GM06990 (cell line): ENCODE data around the gene MOB3B.

ENCODE experiments used
- DNase-seq: peaks from one replicate; pipeline ENCODE4 v3.0.0-alpha.2; 2011; ENCODE audit not compliant: insufficient read length; ENCODE audit errors: extremely low read depth
- H3K27me3 ChIP-seq: replicated peaks from 2 replicates; pipeline ENCODE4 v1.6.0; 2011; ENCODE audit warnings: low read length; ENCODE audit not compliant: control insufficient read depth, insufficient read depth
- H3K36me3 ChIP-seq: 2 replicates; pipeline ENCODE4 v1.5.1; 2011; ENCODE audit warnings: low read length; ENCODE audit not compliant: control insufficient read depth, insufficient read depth
- H3K4me3 ChIP-seq: replicated peaks from 2 replicates; pipeline ENCODE4 v1.5.1; 2011; ENCODE audit warnings: low read depth, mild to moderate bottlenecking, control low read depth, low read length
- TF ChIP-seq, protein P1 (sequence below): IDR thresholded peaks from 2 replicates; pipeline ENCODE4 v1.5.1; 2011; ENCODE audit warnings: low read length, control low read depth, mild to moderate bottlenecking, inconsistent platforms; ENCODE audit not compliant: insufficient read depth, poor library complexity, severe bottlenecking

MOB3B gene

DNA sequence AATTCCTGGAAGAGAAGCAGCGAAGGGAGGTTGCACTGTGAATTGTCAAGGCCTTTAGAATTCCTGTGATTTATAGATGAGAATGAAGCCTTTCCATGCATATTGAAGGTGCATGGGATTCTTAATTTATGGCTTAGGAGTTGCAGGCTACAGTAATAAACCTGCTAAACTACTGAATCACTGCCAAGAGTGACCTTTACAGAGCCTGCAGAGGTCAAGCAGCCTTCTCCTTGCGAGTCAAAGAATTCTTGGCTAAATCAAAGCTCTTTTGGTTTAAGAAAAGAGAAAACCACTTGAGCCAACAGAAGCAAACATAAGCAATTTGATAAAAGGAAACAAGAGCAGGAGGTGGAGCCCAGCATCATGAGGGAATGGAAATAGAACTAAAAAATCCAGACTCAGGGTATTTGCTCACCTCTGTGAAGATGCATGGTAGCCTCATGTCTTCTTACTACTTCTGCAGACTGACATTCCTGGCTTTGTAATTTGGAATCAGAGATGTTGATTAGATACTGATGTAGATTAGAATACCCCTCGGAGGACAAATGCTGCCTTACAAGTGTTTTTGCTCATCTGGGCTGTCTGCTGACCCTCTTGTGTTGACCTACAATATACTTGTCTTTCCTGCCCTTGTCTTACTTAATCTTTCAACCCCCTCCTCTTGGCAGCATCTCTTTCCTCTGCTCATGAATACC, 95.8 kb downstream of the MOB3B start:
- no peaks in the 10 kb centered on the region for H3K36me3 ChIP-seq
- no peak for DNase-seq
- H3K4me3 ChIP-seq: no peak overlapping the region
- no peaks in the 10 kb centered on the region for H3K27me3 ChIP-seq
- TF ChIP-seq, protein P1, sequence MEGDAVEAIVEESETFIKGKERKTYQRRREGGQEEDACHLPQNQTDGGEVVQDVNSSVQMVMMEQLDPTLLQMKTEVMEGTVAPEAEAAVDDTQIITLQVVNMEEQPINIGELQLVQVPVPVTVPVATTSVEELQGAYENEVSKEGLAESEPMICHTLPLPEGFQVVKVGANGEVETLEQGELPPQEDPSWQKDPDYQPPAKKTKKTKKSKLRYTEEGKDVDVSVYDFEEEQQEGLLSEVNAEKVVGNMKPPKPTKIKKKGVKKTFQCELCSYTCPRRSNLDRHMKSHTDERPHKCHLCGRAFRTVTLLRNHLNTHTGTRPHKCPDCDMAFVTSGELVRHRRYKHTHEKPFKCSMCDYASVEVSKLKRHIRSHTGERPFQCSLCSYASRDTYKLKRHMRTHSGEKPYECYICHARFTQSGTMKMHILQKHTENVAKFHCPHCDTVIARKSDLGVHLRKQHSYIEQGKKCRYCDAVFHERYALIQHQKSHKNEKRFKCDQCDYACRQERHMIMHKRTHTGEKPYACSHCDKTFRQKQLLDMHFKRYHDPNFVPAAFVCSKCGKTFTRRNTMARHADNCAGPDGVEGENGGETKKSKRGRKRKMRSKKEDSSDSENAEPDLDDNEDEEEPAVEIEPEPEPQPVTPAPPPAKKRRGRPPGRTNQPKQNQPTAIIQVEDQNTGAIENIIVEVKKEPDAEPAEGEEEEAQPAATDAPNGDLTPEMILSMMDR: no peak

DNA sequence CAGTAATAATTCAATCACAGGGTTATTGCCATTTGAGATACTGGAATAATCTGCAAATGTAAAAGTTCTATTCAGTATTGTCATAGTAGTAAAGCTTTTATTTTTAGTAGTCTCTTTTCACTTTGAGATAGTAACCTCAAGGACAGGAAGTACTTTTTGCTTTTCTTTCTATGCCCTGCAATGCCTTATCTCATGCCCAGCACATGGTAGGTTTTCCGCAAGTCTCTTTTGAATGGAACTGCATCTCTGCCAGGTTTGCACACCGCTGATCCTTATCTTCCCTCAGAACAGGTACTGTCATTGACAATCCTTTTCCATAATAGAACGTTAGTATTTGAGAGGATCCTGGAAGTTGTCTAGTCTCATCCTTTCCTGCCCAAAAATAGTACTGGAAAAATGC, 97.3 kb downstream of the MOB3B start:
- TF ChIP-seq, protein P1: no peak
- H3K4me3 ChIP-seq: no peak overlapping the region
- no peaks in the 10 kb centered on the region for H3K27me3 ChIP-seq
- no peak for DNase-seq
- H3K36me3 ChIP-seq: no peaks in the 10 kb centered on the region

DNA sequence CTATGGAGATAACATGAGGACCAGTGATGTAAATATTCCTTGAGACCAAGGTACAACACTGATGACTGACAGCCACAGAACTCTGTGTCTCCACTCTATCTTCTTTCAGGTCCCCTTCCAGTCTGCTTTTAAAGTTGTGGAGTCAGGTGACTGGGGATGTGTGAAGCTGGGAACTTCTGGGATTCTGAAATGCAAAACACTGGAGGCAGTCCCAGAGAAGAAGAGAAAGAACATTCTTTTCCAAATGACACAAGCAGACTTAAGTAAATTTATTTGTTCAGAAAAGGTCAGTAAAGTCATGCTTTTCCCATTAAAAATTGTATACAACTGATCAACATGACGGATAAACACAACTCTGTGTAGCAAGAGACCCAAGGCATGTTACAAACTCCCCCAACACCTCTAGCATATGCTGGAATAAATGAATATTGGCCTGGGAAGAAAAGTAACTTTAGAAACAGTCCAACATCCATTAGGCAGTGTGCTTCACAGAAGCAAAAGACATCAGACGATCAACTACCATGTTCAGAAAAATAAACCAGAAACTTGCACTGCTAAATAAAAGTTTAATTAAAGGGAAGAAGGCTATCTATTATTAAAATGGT, 98.0 kb downstream of the MOB3B start:
- no peak overlapping the region for H3K4me3 ChIP-seq
- no peaks in the 10 kb centered on the region for H3K27me3 ChIP-seq

DNA sequence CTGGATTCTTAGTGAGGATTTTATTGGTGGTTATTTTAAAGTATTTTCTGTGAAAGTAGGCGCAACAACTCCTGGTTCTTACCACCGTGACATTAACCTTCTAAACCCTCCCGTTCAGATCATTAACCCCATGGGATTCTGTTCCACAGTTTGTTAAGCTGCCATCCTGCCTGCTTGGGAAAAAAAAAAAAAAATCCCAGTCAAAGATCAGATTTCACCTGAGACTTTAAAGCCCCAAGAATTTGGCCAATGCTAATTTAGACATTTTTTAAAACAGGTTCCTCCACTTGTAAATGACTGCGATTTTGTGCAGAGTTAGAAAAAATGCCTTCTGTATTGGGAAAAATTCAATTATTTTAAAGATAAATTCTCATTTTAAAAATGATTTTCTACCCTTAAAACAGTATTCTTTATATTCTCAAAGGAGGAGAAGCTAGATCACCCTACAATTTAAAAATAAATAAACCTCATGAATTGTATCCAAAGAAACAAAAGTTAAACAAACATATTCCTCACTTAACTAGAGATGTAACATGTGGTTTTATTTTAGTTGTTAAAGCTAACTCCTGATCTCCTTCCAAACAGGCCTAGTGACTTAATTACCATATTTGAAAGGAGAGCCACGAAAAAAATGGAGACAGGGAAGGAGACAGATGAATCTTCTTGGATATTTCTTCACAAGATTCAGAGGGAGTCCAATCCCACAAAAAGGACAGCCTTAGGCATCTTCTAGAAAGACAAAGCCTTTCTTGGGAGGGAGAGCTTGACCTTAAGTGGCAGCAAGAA, 98.7 kb downstream of the MOB3B start:
- H3K36me3 ChIP-seq: no peaks in the 10 kb centered on the region
- TF ChIP-seq, protein P1: no peak
- no peak overlapping the region for H3K4me3 ChIP-seq
- no peaks in the 10 kb centered on the region for H3K27me3 ChIP-seq
- no peak for DNase-seq

More for the DNA sequence above, 98.0 kb downstream of the MOB3B start:
- no peak for DNase-seq
- TF ChIP-seq, protein P1: no peak
- no peaks in the 10 kb centered on the region for H3K36me3 ChIP-seq

DNA sequence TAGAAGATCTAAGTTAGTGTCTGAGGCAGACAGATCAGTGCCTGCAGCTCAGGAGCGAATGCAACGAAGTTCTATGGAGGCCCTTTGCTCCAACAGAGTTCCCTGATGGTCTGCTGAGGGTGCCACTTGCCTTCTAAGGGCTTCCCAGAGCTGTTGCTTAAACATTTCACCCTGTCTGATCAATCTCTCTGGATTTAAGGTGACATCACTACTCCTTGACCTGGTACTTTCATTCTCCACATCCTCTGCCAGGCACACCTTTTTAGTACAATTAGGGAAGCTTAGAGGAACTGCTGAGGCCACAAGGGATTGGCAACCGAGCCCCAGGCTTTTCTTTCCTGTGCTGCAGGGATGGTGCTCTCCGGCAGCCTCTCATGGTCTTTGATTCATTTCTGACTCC, 99.7 kb downstream of the MOB3B start:
- no peaks in the 10 kb centered on the region for H3K27me3 ChIP-seq
- H3K36me3 ChIP-seq: no peaks in the 10 kb centered on the region
- H3K4me3 ChIP-seq: no peak overlapping the region
- TF ChIP-seq, protein P1: no peak
- no peak for DNase-seq
